ENCODE results near the gene REL. TPM values are rescaled to one million over a fixed set of nuclear protein-coding genes. Genes with fewer than 3 reads are reported as not detected.

REL gene
- polyA plus RNA-seq, 1 of the 3 experiments (the other 2 are of a cell fraction): 0.59 TPM

DNA sequence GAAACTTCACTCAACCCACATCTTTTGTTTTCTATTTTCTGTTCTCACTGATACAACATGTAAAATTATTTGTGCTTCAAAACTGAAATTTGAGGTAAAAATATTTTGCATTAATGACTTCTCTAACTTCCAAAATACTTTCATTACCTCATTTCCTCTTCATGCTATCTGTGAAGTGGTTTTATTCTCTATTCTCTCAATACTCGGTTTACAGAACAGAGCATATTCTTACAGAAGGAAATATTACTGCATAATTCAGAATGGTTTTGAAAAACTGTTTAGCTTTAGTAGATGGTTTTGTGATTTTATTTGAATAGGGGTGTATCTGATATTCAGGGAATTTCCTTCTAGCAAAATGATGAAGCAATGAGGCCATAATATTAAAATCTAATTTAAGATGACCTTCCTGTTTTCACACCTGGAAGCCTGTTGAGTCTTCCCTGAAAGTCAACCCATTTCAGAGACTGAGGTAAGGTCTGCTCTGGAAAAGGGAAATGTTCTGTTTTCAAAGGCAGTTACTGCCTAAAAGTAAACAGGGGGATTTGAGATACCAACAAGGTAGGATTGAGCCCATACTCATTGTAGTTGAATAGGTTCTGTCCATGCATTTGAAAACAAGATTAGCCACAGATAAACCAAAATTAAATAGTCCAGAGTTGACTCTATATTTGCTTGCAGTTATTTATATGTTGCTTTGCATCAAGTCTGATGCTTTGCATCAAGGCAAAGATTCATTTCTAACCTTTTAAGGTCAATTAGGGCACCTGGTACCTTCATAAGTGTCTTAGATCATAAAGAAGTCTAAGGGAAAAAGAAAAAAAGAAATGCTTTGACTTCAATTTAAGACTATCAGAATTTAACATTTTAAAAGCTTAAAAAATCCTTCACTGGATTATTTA is 85.4 kb downstream of the REL start:
- Histone ChIP-seq H3K9me3 (no peaks in the 10 kb centered on the region), H3K4me2 (no peak overlapping the region), H3K9ac (no peak overlapping the region), H3K27ac (ENCODE audit: low read depth in 2 of 2, low read length in 1 of 2) (no peak overlapping the region), H3F3A (replicated peaks; ENCODE audit: insufficient read depth) (no peaks in the 10 kb centered on the region), H3K27me3 (ENCODE audit: insufficient read depth) (no peaks in the 10 kb centered on the region), H3K36me3 (replicated peaks in 1 of 2; ENCODE audit: control insufficient read depth in 1 of 2, insufficient read depth in 2 of 2, low read length in 1 of 2) (no peaks in the 10 kb centered on the region), H3K79me2 (ENCODE audit: insufficient read depth) (no peaks in the 10 kb centered on the region), H2AFZ (ENCODE audit: low read depth) (no peak overlapping the region), H3K4me1 (ENCODE audit: control insufficient read depth in 1 of 2, insufficient read depth in 2 of 2, low read depth in 1 of 2, low read length in 1 of 2) (no peaks in the 10 kb centered on the region), H3K4me3 (ENCODE audit: low read depth in 2 of 2, low read length in 1 of 2) (no peak overlapping the region), H4K20me1 (ENCODE audit: insufficient read depth) (no peaks in the 10 kb centered on the region), H3K9me2 (no peaks in the 10 kb centered on the region)
- no peak for TF ChIP-seq TEAD4 (IDR thresholded peaks at IDR 0.05; ENCODE audit: borderline replicate concordance, insufficient read depth)
- TF ChIP-seq, protein P1, sequence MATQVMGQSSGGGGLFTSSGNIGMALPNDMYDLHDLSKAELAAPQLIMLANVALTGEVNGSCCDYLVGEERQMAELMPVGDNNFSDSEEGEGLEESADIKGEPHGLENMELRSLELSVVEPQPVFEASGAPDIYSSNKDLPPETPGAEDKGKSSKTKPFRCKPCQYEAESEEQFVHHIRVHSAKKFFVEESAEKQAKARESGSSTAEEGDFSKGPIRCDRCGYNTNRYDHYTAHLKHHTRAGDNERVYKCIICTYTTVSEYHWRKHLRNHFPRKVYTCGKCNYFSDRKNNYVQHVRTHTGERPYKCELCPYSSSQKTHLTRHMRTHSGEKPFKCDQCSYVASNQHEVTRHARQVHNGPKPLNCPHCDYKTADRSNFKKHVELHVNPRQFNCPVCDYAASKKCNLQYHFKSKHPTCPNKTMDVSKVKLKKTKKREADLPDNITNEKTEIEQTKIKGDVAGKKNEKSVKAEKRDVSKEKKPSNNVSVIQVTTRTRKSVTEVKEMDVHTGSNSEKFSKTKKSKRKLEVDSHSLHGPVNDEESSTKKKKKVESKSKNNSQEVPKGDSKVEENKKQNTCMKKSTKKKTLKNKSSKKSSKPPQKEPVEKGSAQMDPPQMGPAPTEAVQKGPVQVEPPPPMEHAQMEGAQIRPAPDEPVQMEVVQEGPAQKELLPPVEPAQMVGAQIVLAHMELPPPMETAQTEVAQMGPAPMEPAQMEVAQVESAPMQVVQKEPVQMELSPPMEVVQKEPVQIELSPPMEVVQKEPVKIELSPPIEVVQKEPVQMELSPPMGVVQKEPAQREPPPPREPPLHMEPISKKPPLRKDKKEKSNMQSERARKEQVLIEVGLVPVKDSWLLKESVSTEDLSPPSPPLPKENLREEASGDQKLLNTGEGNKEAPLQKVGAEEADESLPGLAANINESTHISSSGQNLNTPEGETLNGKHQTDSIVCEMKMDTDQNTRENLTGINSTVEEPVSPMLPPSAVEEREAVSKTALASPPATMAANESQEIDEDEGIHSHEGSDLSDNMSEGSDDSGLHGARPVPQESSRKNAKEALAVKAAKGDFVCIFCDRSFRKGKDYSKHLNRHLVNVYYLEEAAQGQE (IDR thresholded peaks at IDR 0.05; ENCODE audit: low read depth, low read length): no peak
- TF ChIP-seq RXRA (IDR thresholded peaks at IDR 0.05; ENCODE audit: borderline replicate concordance, low read depth): no peak
- TF ChIP-seq FOSL2 (IDR thresholded peaks at IDR 0.05; ENCODE audit: borderline replicate concordance, low read depth): no peak
- TF ChIP-seq CHD2 (IDR thresholded peaks at IDR 0.05; ENCODE audit: low read length, partially characterized antibody): no peak
- TF ChIP-seq EZH2phosphoT487 (IDR thresholded peaks at IDR 0.05; ENCODE audit: borderline replicate concordance, low read depth): no peak
- TF ChIP-seq, protein P2, sequence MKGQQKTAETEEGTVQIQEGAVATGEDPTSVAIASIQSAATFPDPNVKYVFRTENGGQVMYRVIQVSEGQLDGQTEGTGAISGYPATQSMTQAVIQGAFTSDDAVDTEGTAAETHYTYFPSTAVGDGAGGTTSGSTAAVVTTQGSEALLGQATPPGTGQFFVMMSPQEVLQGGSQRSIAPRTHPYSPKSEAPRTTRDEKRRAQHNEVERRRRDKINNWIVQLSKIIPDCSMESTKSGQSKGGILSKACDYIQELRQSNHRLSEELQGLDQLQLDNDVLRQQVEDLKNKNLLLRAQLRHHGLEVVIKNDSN (IDR thresholded peaks at IDR 0.05; ENCODE audit: borderline replicate concordance, low read depth): no peak
- TF ChIP-seq POLR2AphosphoS5 (IDR thresholded peaks at IDR 0.05; ENCODE audit: low read depth, low read length): no peak
- TF ChIP-seq MXI1 (IDR thresholded peaks at IDR 0.05; ENCODE audit: low read depth, low read length): no peak
- ChIA-PET POLR2A (no interaction called here), CTCF (interaction anchor here (1.3 to 2.1 kb wide), 5 partner anchors 10 to 292 kb away, joined by 3 to 9 read pairs (median 6); no protein-coding TSS in a partner anchor)
- WGBS (ENCODE audit: low lambda C conversion rate): 82% methylated on average over 1 of the region's 1 CpG
- no peak for DNase-seq

All from SK-N-SH (cell line).